GM19035 (cell line): ENCODE data around the gene AMPD3.
A peak's percentile ranks its signal among the peaks of the same experiment; 100 is the strongest.

Source experiments
- ATAC-seq: cut with Tn5 transposase; IDR thresholded peaks from one replicate; pipeline ENCODE4 v1.9.1; 2021; ENCODE audit not compliant: unreplicated experiment

Gene AMPD3

DNA sequence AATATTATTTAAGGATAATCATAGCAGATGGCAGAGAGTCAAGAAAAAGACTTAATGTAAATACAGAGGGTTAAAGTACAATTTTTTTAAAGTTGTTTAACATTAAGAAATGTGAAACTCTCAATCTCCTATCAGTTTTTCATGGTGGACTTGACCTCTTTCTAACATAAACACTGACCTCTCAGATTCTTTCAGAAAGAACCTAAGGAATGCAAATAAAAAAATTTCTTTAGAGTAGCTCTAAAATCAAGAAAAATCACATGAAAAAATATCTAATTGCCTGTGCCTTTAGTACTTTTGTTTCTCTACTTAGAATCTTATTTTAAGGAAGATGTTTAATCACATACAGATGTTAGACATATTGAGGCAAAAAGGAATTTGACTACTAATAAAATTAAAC, 73.1 kb downstream of the AMPD3 start:
- ATAC-seq: no peak

DNA sequence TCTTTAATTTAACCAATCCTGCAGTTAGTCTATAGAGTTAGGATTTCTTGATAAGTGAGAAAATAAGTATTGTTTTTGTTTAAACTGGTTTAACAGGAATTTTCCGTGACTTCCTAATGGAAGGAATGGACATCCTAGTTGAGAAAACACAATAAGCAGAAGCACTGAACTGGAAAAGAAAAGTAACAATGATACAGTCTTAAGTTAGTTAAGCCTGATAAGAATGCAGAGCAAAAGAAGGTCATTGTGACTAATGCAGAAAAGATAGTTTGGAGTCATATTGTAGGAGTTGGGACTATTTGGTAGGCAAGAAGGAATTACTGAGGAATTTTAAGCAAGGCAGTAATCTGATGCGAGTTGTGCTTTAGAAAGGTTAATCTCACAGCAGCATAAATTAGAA, 74.2 kb downstream of the AMPD3 start:
- no peak for ATAC-seq

DNA sequence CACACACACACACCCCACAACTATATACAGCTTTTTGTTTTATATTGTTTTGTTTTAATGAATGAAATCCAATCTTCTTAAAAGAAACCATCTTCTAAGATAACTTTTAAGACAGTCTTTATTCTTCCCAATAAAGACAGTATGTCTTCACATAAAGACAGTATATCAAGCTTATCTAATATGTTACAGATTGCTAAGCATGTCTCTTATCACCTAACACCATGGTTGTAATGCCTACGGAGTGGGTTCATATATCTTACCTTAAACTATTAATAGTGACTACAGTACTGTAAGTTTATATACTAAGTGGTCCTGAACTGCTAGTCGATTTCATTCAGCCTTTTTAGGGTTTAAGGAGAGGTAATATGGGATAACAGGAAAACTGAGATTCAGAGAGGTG, 77.5 kb downstream of the AMPD3 start:
- no peak for ATAC-seq

DNA sequence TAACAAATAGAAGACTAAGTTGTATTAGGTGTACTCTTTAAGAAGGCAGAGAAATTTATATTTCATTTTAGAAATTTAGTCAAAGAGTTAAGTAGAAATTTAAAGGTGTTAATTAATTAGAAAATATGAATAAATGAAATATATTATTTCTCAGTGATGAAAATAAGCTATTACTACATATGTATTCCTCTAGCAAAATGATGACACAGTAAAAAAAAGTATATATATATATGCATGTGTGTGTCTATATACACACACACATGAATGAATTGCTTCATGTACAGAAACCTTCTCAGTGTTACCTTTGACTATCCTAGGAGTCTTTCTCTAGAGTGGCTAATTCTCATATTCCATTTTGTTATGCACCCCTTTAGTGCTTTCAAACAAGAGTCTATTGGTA, 78.3 kb downstream of the AMPD3 start:
- no peak for ATAC-seq

DNA sequence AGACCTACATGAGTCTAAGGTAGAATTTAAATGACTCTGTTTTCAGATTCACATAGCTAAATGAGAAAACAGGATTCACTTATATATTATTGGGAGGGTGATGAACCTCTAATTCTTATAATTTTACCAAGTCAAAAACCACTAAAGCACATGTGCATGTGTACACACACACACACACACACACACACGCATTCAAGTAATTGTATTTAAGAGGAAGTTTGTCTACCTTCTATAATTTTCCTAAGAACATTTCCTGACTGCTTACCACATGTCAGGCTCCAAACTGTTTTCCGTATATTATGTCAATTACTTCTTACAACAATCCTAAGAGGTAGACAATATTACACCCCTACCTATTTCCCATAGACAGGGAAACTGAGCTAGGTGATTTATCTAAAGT, 79.3 kb downstream of the AMPD3 start:
- no peak for ATAC-seq

DNA sequence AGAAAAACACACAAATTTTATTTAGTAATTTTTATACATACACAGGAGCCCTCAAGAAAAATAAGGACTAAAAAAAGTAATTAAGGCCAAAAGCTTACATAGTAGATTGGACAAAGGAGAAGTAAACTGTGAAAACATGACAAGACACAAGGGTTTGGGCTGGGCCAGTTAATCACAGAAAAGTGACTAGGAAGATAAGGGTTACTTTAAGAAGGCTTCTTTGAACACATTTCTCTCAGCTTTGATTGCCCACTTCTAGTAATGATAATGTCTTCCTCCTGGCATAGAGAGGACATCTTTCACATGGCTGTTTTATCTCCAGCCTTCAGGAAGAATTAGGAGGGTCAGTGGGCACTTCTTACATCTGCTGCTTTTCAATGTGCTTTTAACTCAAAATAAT, 82.5 kb downstream of the AMPD3 start:
- ATAC-seq: no peak

DNA sequence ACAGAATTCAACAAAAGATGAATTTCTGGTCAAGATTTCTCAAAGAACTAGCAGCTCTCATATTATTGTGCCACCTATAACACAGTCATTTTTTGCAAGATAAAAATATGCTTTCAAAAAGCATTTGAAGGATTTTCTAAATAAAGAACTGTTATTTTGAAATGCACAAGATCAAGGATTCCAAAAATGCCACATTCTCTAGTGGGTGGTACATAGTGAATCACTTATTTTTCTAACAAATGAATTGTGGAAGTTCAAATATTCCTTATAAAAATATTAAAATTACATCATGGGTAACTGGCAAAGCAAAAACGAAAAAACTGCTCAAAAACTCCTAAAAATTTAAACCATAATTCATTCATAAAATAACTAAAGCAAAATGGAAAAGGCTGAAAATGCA, 83.9 kb downstream of the AMPD3 start:
- no peak for ATAC-seq

DNA sequence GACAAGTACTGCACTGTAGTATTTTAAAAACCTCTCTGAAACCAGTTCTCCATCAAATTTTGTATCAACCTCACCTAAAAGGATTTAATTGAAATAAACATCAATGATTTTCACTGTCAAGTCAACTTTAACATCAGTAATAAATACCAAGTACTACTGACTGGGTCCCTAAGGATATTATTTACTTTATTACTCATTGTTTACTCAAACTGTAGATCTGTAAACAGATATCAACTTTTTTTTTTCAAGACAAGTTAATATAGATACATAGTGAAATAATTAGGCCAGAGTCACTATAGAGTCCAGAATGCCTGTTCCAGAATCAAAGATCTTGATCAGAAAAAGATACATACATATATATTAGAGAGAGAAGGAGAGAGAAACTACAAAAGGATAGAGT, 84.3 kb downstream of the AMPD3 start:
- ATAC-seq: no peak

DNA sequence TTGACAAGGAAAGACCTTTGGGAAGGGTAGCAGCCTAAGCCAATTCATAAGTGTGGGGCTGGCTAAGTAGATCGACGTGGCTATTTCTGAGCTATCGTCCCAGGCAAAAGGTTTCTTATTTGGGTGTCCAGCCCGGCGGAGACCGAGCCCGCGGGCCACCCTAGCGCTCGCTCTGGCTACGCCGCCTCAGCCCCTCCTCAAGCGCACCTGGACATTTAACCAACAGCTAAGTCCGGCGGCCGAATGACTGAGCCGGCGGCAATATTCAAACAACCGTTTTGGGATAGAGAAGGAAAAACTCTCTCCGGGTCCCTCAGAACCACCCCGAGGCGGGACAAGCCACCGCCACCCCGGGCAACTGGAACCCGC, 85.5 kb downstream of the AMPD3 start:
- ATAC-seq: peak; percentile 39

DNA sequence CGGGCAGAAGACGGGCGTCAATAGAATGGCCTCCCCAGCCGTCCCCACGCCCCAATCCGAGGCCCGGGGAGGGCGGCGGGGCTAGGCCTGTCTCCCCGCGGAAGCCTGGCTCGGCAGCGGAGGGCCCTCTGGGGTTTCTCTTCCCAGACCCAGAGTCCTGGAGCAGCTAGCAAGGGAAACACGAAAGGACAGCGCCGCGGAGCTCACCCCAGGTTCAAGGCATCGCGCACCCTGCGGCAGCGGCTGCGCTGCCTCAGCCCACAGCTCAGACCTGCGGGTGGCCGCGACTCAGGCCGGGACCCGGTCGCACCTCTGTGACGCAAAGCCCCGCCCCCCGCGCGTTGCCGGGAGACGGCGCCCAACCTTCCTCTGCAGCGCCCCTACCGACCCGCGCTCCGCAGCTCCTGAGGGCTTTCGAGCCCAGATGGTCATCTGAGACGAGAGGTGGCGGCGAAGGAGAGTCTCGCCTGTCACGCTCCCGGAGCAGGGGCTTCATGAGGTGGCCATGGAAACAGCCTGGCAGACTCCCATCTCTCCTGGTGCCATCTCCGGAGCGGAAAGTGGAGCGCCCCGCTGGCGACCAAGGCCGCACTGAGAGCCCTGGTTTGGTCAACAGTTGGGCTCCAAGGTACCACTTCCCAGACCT, 86.0 kb downstream of the AMPD3 start, which contains the start of gene RNF141:
RNF141 (minus strand) TSS at position 273 of the 646 bp plus-strand sequence. CDS start 7,029 bp downstream, outside the sequence.
- peak; percentile 98 for ATAC-seq

DNA sequence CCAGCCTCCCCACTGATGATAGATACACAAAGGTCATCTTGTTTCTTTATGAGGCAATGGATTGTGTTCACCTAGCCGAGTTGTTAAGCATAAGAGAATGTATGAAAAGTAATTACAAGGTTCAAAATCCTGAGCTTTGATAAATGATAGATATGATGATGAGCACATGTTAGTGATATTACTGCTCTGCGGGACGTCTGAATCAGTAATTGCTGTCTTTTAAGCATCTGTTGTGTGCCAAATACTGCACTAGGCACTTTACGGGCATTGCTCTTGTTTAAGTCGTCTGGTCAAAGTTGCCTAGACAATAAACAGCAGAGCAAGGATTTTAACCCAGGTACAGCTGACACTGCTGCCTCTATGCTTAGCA, 86.5 kb downstream of the AMPD3 start:
- ATAC-seq: no peak

DNA sequence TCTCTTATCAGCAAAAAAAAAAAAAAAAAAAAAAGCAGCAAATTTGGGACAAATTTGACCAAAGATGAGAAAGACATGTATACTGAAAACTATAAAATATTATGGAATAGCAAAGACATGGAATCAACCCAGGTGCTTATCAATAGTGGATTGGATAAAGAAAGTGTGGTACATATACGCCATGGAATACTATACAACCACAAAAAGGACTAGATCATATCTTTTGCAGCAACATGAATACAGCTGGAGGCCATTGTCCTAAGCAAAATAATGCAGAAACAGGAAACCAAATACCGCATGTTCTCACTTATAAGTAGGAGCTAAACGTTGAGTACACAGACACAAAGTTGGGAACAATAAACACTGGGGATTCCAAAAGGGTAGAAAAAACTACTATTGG, 87.7 kb downstream of the AMPD3 start:
- ATAC-seq: no peak

DNA sequence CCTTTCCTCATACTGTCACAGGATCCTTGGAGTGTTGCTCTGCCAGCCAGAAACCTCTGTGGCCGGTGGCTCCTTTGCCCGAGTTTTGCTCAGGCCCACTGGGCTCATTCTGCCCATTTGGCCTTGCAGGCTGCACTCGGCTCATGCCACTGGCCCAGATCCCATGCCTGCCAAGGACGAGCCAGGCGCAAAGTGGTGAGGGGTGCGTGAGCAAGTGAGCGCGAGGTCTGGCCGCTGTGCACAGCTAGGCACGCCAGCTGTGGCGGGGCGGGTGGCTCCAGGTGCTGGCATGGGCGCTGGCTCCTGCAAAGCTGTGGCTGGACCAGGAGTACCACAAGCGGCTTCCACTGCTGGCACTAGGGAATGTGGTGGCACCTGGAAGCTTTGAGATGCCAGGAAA, 88.7 kb downstream of the AMPD3 start:
- ATAC-seq: no peak

DNA sequence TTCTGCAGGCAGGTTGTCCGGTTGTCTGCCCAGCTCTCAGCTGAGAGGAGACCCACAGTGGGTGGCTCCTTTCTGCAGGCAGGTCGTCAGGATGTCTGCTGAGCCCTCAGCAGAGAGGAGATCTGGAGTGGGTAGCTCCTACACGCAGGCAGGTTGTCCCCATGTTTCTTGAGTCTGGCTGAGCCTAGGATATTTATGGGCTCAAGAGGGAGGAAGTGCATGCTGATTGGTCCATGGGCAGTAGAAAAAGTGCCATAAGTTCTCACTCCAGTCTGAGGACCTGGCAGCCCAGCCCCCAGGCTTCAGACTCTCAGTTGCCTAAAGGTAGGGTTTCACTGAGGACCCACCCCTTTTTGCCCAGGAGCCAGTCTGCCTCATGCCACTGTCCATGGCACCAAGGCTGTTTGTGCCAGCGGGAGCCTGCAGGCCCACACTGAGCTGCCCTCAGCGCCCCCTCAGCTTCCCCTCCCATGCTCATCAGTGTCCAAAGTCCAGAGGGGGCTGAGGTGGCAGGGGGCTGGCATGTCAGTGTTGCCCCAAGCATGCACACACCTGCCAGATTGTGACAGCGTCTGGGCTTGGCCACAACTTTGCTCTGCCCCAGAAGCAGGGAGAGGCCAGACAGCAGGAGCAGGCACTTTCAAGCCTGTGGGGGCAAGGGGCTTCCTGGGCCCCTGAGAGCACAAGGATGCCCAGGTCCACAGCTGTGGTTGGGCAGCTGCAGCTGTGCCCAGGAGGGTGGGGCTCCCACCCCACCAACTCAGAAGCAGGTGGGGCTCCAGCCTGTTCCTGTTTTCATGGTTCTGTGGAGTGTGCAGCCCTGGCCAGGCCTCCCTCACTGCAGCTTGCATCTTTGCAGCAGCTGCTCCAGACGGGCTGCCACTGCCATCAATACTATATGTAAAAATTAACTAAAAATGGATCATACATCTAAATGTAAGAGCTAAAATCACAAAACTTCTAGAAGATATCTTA, 89.7 kb downstream of the AMPD3 start:
- no peak for ATAC-seq

DNA sequence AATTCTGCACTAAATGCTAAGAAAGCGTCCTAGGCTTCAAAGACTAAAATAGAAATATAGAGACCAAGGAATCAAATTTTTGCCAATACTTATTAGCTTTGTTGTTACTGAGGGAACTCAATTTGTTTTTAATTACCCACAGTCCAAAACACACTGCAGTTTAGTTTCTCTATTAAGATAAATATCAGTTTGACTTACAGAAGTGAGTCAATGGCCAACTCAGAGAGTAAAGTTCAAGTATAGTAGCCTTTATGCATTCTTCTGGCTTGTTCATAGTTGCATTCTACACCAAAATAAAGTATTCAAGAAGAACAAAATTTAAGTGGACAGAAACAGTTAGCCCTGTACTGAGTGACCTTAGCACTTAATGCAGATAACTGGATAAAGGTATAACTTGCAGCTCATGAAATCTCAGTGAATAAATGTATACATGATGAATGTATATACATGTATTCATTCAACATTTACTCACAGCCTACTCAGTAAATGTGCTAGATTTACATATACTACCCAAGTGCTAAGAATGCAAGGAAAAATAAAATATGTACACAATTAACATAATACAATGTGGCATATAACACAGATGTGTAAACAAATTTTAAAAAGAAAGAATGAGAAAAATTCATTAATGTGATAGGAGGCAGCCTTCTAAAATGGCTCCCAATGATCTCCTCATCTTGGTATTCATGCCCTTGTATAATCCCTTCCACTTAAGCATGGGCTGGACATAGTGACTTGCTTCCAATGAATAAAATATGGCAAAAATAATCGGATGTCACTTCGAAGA, 95.6 kb downstream of the AMPD3 start:
- ATAC-seq: no peak

DNA sequence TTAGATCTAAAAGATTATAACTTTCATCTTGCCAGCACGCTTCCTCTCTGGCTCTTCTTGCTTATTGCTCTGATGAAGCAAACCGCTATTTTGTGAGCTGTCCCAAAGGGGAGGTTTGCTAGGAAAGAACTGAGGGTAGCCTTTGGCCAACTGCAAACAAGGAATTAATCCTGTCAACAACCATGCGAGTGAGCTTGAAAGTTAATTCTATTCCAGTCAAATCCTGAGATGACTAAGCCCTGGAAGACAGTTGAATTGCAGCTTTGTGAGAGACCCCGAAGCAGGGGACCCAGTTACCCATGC, 96.2 kb downstream of the AMPD3 start:
- ATAC-seq: no peak

DNA sequence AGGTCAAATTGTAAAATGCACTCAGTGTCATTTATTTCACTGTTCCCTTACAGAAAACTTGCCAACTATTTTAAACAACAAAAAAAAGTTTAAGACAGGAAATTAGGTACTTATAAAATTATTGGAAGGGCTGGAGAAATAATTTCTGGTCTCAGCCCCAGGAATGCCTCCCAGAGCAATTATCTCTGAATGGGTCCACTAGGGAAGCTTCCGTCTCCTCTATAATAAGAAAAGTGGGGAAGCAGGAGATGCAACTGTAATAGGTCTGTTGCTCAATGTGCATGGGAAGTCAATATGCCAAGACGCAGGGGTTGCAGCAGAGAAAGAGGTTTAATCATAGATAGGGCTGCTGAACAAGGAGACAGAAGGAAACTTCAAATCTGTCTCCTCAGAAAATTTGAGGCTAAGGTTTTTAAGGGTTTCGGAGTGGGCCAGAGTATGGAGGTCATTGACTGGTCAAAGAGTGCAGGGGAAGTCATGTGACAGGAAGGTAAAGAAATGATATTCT, 96.8 kb downstream of the AMPD3 start:
- no peak for ATAC-seq

DNA sequence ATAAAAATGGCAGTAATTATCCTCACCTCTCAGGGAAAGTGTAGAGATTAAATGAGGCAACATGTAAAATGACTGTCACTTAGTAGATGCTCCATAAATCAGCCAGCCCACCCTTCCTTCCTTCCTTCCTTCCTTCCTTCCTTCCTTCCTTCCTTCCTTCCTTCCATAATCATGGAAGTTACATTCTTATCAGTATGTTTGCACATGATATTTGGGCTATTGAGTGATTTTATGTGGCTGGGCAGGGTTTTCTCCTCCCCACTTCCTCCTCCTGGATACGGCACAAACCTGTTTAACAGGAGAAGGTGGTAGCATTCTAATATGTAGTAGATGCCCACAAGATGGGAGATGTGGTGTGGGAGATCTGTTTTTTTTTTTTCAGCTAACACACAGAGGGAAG, 101.5 kb downstream of the AMPD3 start:
- ATAC-seq: no peak
